ENCODE results near the gene MPL. TPM values are rescaled to one million over a fixed set of nuclear protein-coding genes. Genes with fewer than 3 reads are reported as not detected.

The MPL gene
- total RNA-seq, 6 donors from 2014 or later: 0.24 to 6.3 (median 0.74) TPM

GRCh38 chr1:43316738-43317520 lies 20.7 kb upstream of the MPL start:
- ATAC-seq (ENCODE audit: low FRiP score in 2 of 2) (no peak), DNase-seq (peak in 1 of 2 donors; percentile 12)
- no peaks in the 10 kb centered on the region for H3K4me1 ChIP-seq
- H3K4me3 ChIP-seq: no peak overlapping the region
- H3K36me3 ChIP-seq: peaks cover 0 to 58% (median 23%) of the 10 kb centered on the region in 4 donors
- no peaks in the 10 kb centered on the region for H3K27me3 ChIP-seq
- H3K27ac ChIP-seq: peak overlapping the region in 1 of 4 donors; percentile 10
- TF ChIP-seq CTCF (IDR thresholded peaks at IDR 0.05) (peak in 1 of 6 experiments; percentile 14), POLR2AphosphoS5 (IDR thresholded peaks at IDR 0.05) (no peak), EP300 (IDR thresholded peaks at IDR 0.05) (no peak), POLR2A (IDR thresholded peaks at IDR 0.05) (no peak)
- 90 to 91% methylated on average over 12 to 15 of the region's 16 CpGs for WGBS, 2 donors
- no peaks in the 10 kb centered on the region for H3K9me3 ChIP-seq

- 88% methylated on average over 15 of the region's 15 CpGs for WGBS, 2 donors
- Histone ChIP-seq H3K27ac (no peak overlapping the region), H3K4me3 (no peak overlapping the region), H3K27me3 (no peaks in the 10 kb centered on the region), H3K9me3 (no peaks in the 10 kb centered on the region), H3K4me1 (no peaks in the 10 kb centered on the region), H3K36me3 (peaks cover 0 to 55% (median 22%) of the 10 kb centered on the region in 4 donors)
- peak in 1 of 2 donors; percentile 17 for ATAC-seq (ENCODE audit: low FRiP score in 2 of 2)
- DNase-seq: no peak
- no peak for TF ChIP-seq EP300 (IDR thresholded peaks at IDR 0.05)
Measured at GRCh38 chr1:43317817-43318471, 19.7 kb upstream of the MPL start.

- Histone ChIP-seq H3K4me1 (no peaks in the 10 kb centered on the region), H3K9me3 (no peaks in the 10 kb centered on the region), H3K36me3 (peaks cover 0 to 52% (median 18%) of the 10 kb centered on the region in 4 donors), H3K27me3 (no peaks in the 10 kb centered on the region), H3K27ac (no peak overlapping the region), H3K4me3 (no peak overlapping the region)
- TF ChIP-seq POLR2AphosphoS5 (IDR thresholded peaks at IDR 0.05) (no peak), EP300 (IDR thresholded peaks at IDR 0.05) (no peak), CTCF (IDR thresholded peaks at IDR 0.05) (no peak), POLR2A (IDR thresholded peaks at IDR 0.05) (no peak)
- 79 to 80% methylated on average over 4 of the region's 4 CpGs for WGBS, 2 donors
- ATAC-seq (ENCODE audit: low FRiP score in 2 of 2) (no peak), DNase-seq (no peak)
Measured at GRCh38 chr1:43318831-43319230, 18.8 kb upstream of the MPL start.

GRCh38 chr1:43319288-43319687 lies 18.3 kb upstream of the MPL start:
- WGBS, 2 donors: 89 to 100% methylated on average over 5 of the region's 5 CpGs
- ATAC-seq (ENCODE audit: low FRiP score in 2 of 2) (no peak), DNase-seq (no peak)
- TF ChIP-seq EP300 (IDR thresholded peaks at IDR 0.05) (no peak), CTCF (IDR thresholded peaks at IDR 0.05) (no peak), POLR2AphosphoS5 (IDR thresholded peaks at IDR 0.05) (no peak), POLR2A (IDR thresholded peaks at IDR 0.05) (no peak)
- Histone ChIP-seq H3K9me3 (no peaks in the 10 kb centered on the region), H3K36me3 (peaks cover 0 to 55% (median 18%) of the 10 kb centered on the region in 4 donors), H3K27ac (no peak overlapping the region), H3K4me3 (no peak overlapping the region), H3K27me3 (no peaks in the 10 kb centered on the region), H3K4me1 (no peaks in the 10 kb centered on the region)

GRCh38 chr1:43319766-43320165 lies 17.9 kb upstream of the MPL start:
- WGBS, 2 donors: 86 to 93% methylated on average over 2 of the region's 3 CpGs
- Histone ChIP-seq H3K27ac (no peak overlapping the region), H3K9me3 (no peaks in the 10 kb centered on the region), H3K27me3 (no peaks in the 10 kb centered on the region), H3K4me3 (no peak overlapping the region), H3K4me1 (no peaks in the 10 kb centered on the region), H3K36me3 (peaks cover 0 to 54% (median 18%) of the 10 kb centered on the region in 4 donors)
- ATAC-seq (ENCODE audit: low FRiP score in 2 of 2) (no peak), DNase-seq (no peak)
- TF ChIP-seq EP300 (IDR thresholded peaks at IDR 0.05): no peak
- TF ChIP-seq POLR2AphosphoS5 (IDR thresholded peaks at IDR 0.05): no peak
- TF ChIP-seq CTCF (IDR thresholded peaks at IDR 0.05): no peak
- no peak for TF ChIP-seq POLR2A (IDR thresholded peaks at IDR 0.05)

Data from upper lobe of left lung (tissue), 6 donors.